Effector memory CD8-positive, alpha-beta T cell (primary cell): ENCODE data around the gene FBLN2.

ENCODE experiments used
- ATAC-seq: fragments of 150-1000 bp; cut with Tn5 transposase; replicated peaks from 2 replicates; pipeline ENCODE4 v1.10.0; 2021; ENCODE audit warnings: mild to moderate bottlenecking, moderate library complexity
- DNase-seq, 3 experiments: peaks; one replicate each; pipeline ENCODE4 v3.0.0; 2021
- H3K27ac Mint-ChIP-seq, 2 donors: one replicate each; pipeline ENCODE4 v1.8.0; 2022; ENCODE audit warnings: mild to moderate bottlenecking in 2 of 2, mixed read lengths in 2 of 2, moderate library complexity in 2 of 2
- H3K27me3 Mint-ChIP-seq, 2 donors: one replicate each; pipeline ENCODE4 v1.8.0; 2022; ENCODE audit warnings: mixed read lengths in 2 of 2
- H3K36me3 Mint-ChIP-seq: one replicate; pipeline ENCODE4 v1.8.0; 2022; ENCODE audit warnings: mild to moderate bottlenecking, moderate library complexity, mixed read lengths; ENCODE audit not compliant: insufficient read depth
- H3K4me1 Mint-ChIP-seq, 2 donors: one replicate each; pipeline ENCODE4 v1.8.0; 2022; ENCODE audit warnings: low read depth in 2 of 2, mixed read lengths in 2 of 2
- H3K4me3 Mint-ChIP-seq, 2 donors: one replicate each; pipeline ENCODE4 v1.8.0; 2022; ENCODE audit warnings: mild to moderate bottlenecking in 2 of 2, mixed read lengths in 2 of 2, moderate library complexity in 2 of 2
- H3K9me3 Mint-ChIP-seq, 2 donors: one replicate each; pipeline ENCODE4 v1.8.0; 2022; ENCODE audit warnings: mixed read lengths in 2 of 2

The FBLN2 gene

GRCh38 chr3:13651775-13652428 is 103.0 kb downstream of the FBLN2 start:
- peaks cover 11% of the 10 kb centered on the region for H3K36me3 Mint-ChIP-seq
- peaks cover 30 to 38% of the 10 kb centered on the region in 2 donors for H3K27me3 Mint-ChIP-seq
- peak overlapping the region in 1 of 2 donors; percentile 13 for H3K4me3 Mint-ChIP-seq

DNA sequence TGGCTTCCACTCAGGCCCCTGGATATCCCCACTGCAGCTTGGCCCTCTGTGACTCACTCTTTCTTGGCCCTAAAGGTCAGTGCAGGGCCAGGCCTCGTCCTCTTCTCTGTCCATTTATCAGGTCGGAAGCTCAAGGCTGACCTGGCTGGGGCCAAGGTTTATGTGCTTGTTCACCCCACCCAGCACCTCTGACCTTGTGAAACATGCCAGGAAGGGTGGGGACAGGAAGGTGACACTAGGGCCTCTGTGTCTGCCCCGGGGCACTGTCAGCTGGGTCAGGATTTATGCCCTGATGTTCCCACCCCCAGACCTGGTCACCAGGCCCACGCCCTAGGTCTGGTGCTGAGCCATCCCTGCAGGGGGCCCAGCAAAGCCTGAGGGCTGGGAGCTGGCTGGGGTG is 103.8 kb downstream of the FBLN2 start:
- no peak for DNase-seq
- H3K4me3 Mint-ChIP-seq = peak overlapping the region in 1 of 2 donors; percentile 56
- H3K27me3 Mint-ChIP-seq = peaks cover 33 to 40% of the 10 kb centered on the region in 2 donors

More at GRCh38 chr3:13651775-13652428, 103.0 kb downstream of the FBLN2 start:
- Mint-ChIP-seq H3K27ac (peak overlapping the region; percentile 26 to 33), H3K4me1 (peaks cover 29 to 60% of the 10 kb centered on the region in 2 donors), H3K9me3 (no peaks in the 10 kb centered on the region)
- DNase-seq = no peak
- ATAC-seq = no peak

GRCh38 chr3:13653631-13654279 is 104.8 kb downstream of the FBLN2 start:
- Mint-ChIP-seq H3K36me3 (peaks cover 9% of the 10 kb centered on the region), H3K4me1 (peaks cover 15 to 52% of the 10 kb centered on the region in 2 donors), H3K27me3 (peaks cover 34 to 39% of the 10 kb centered on the region in 2 donors), H3K4me3 (peak overlapping the region in 1 of 2 donors; percentile 35), H3K27ac (peak overlapping the region in 1 of 2 donors; percentile 63), H3K9me3 (no peaks in the 10 kb centered on the region)
- ATAC-seq (peak; percentile 28), DNase-seq (no peak)

More for the DNA sequence above, 103.8 kb downstream of the FBLN2 start:
- H3K36me3 Mint-ChIP-seq = peaks cover 14% of the 10 kb centered on the region
- peaks cover 21 to 57% of the 10 kb centered on the region in 2 donors for H3K4me1 Mint-ChIP-seq
- peak overlapping the region in 1 of 2 donors; percentile 26 for H3K27ac Mint-ChIP-seq
- H3K9me3 Mint-ChIP-seq = no peaks in the 10 kb centered on the region
- no peak for ATAC-seq

GRCh38 chr3:13654330-13655060 is 105.6 kb downstream of the FBLN2 start:
- Mint-ChIP-seq H3K4me3 (peak overlapping the region; percentile 35 to 37), H3K36me3 (peaks cover 8% of the 10 kb centered on the region), H3K27me3 (peaks cover 34 to 42% of the 10 kb centered on the region in 2 donors), H3K4me1 (peaks cover 15 to 51% of the 10 kb centered on the region in 2 donors), H3K27ac (peak overlapping the region in 1 of 2 donors; percentile 63), H3K9me3 (no peaks in the 10 kb centered on the region)
- DNase-seq = peak; percentile 21 to 31 (median 22)
- ATAC-seq = peak; percentile 59

DNA sequence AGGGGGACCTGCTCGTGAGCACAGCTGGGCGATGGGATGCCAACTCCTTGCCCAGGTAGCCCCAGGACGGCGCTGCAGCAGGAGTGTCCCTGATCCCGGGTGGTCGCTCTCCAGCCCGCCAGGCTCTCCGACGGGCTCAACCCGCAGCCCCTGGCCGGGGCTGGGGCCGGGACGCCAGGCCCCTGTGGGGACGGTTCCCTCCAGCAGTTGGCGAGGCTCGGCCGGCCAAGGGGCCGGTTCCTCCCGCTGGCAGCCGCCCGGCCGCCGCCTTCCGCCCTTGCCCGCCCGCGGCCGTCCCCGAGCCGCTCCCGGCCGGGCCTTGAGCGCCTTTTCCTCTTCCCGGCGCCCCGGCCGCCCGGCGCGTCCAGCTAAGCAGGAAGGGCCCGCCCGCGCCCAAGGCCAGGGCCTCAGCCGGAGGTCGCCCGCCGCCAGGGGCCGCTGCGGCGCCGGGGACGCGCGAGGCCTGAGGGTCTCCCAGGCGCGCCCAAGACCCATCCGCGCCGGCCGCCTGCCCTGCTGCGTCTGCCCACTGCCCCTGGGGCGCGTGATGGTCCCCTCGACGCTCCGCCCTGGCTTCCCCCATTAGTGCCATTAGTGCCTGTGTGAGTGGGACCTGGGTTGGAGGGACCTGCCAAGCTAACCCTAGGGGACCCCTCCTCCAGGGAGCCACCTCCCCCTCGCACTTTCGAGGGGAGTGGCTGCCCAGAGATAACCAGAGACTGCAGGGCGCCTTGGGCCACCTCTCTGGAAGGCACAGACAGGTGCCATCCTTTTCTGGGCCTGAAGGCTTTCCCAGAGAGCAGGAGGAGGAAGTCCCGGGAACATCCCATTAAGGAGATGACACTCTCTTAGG is 106.4 kb downstream of the FBLN2 start:
- DNase-seq (no peak), ATAC-seq (peak; percentile 11)
- H3K4me3 Mint-ChIP-seq = peak overlapping the region; percentile 70 to 81
- peaks cover 14 to 48% of the 10 kb centered on the region in 2 donors for H3K4me1 Mint-ChIP-seq
- H3K9me3 Mint-ChIP-seq = no peaks in the 10 kb centered on the region
- H3K36me3 Mint-ChIP-seq = peaks cover 6% of the 10 kb centered on the region
- peak overlapping the region in 1 of 2 donors; percentile 60 for H3K27ac Mint-ChIP-seq
- peaks cover 34 to 42% of the 10 kb centered on the region in 2 donors for H3K27me3 Mint-ChIP-seq

DNA sequence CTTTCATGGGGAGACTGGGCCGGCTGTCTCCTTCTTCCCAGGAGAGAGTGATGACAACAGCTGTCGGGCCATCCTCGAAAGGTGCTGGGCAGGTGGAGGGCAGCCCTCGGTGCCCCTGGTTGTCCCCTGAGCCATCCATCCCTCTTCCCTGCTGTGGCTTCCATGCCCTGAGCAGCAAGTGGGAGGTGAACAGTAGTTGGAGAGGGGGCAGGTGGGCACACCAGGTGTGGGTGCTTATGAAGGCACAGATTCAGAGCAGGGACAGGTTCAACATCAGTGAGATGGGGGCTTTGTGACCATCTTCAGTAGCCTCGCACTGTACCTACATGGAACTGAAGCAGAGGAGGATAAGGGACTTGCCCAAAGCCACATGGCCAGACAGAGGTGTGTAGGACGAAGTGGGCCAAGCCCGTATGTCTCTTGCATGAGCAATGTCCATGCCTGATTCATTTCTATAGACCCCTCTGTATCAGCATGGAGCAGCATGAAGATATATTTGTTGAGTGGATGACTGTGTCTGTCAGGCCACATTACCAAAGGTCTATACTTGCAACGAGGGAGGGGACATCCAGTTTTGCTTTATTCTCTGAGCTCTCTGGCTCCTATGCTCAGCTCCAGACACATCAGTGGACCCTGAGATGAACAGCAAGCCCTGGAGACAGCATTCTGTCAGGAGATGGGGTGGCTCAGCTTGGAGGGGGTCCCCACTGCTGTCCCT is 107.8 kb downstream of the FBLN2 start:
- DNase-seq = no peak
- Mint-ChIP-seq H3K27ac (no peak overlapping the region), H3K4me1 (peaks cover 11 to 43% of the 10 kb centered on the region in 2 donors)

GRCh38 chr3:13657660-13658435 is 108.9 kb downstream of the FBLN2 start:
- Mint-ChIP-seq H3K27ac (no peak overlapping the region), H3K36me3 (peaks cover 3% of the 10 kb centered on the region), H3K27me3 (peaks cover 33 to 43% of the 10 kb centered on the region in 2 donors), H3K9me3 (no peaks in the 10 kb centered on the region), H3K4me1 (peaks cover 11 to 32% of the 10 kb centered on the region in 2 donors), H3K4me3 (peak overlapping the region in 1 of 2 donors; percentile 33)
- ATAC-seq = peak; percentile 72
- peak; percentile 46 to 67 (median 64) for DNase-seq

More for the DNA sequence above, 107.8 kb downstream of the FBLN2 start:
- Mint-ChIP-seq H3K36me3 (peaks cover 3% of the 10 kb centered on the region), H3K9me3 (no peaks in the 10 kb centered on the region), H3K27me3 (peaks cover 39 to 41% of the 10 kb centered on the region in 2 donors), H3K4me3 (peak overlapping the region in 1 of 2 donors; percentile 33)
- no peak for ATAC-seq

- Mint-ChIP-seq H3K4me1 (peaks cover 7 to 25% of the 10 kb centered on the region in 2 donors), H3K9me3 (no peaks in the 10 kb centered on the region), H3K27ac (no peak overlapping the region), H3K4me3 (no peak overlapping the region), H3K27me3 (peaks cover 33 to 43% of the 10 kb centered on the region in 2 donors), H3K36me3 (peaks cover 3% of the 10 kb centered on the region)
- DNase-seq (no peak), ATAC-seq (no peak)
Observed at GRCh38 chr3:13658681-13659080, 109.8 kb downstream of the FBLN2 start.

DNA sequence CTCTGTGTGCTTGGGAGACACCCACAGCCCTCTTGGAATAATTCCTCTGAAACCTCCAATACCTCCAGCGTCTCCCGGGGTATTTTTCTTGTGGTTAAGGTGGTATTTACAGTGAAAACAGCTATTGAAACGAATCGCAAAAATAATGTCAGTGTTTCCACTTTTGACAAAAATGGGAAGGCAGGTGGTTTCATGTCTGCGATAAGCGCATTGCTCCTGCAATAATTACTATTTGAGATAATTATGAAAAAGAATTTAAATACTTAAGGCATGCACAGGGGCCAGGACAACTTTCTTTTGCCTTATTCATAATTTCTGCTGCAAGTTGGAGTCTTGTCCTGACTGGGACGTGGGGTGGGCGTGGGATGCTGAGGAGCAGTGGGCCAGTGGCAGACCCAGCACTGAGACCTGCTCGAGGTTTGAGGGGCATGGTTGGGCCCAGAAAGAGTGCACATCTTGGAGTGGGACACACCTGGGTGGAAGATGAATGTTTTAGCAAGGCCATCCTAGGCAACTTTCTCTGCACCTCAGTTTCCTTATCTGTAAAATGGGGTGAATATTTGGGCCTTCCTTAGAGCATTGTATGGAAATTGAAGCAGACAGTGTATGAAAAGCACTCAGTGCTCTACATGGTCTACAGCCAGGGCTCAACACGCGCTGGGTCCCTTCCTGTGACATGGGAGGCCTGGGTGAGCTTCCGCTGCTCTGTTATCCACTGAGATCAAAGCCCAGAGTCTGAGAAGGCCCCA is 110.5 kb downstream of the FBLN2 start:
- Mint-ChIP-seq H3K9me3 (no peaks in the 10 kb centered on the region), H3K27me3 (peaks cover 27 to 43% of the 10 kb centered on the region in 2 donors), H3K4me1 (peaks cover 3 to 19% of the 10 kb centered on the region in 2 donors), H3K36me3 (peaks cover 3% of the 10 kb centered on the region), H3K4me3 (no peak overlapping the region), H3K27ac (no peak overlapping the region)
- no peak for DNase-seq
- no peak for ATAC-seq

- H3K36me3 Mint-ChIP-seq = peaks cover 3% of the 10 kb centered on the region
- H3K27ac Mint-ChIP-seq = no peak overlapping the region
- H3K4me3 Mint-ChIP-seq = no peak overlapping the region
- ATAC-seq (no peak), DNase-seq (no peak)
- H3K4me1 Mint-ChIP-seq = peaks cover 3 to 14% of the 10 kb centered on the region in 2 donors
- H3K9me3 Mint-ChIP-seq = no peaks in the 10 kb centered on the region
- H3K27me3 Mint-ChIP-seq = peaks cover 27 to 47% of the 10 kb centered on the region in 2 donors
Observed at GRCh38 chr3:13660042-13660874, 111.3 kb downstream of the FBLN2 start.
